Stimulated activated naive CD8-positive, alpha-beta T cell treated with anti-CD3 and anti-CD28 coated beads, Interleukin-15, Interleukin-2, amounts not matched to agents 100 ng/mL and 50 ng/mL, for 24 hours (primary cell): ENCODE results near the gene TXNRD1.

Experiments used
- H3K27ac Mint-ChIP-seq: one replicate; pipeline ENCODE4 v1.8.0; 2021; ENCODE audit warnings: mild to moderate bottlenecking, mixed read lengths
- H3K27me3 Mint-ChIP-seq: one replicate; pipeline ENCODE4 v1.8.0; 2021; ENCODE audit warnings: mixed read lengths
- H3K36me3 Mint-ChIP-seq: one replicate; pipeline ENCODE4 v1.8.0; 2021; ENCODE audit warnings: low read depth, mixed read lengths
- H3K4me1 Mint-ChIP-seq: one replicate; pipeline ENCODE4 v1.8.0; 2021; ENCODE audit warnings: low read depth, mixed read lengths
- H3K4me3 Mint-ChIP-seq: one replicate; pipeline ENCODE4 v1.8.0; 2021; ENCODE audit warnings: mild to moderate bottlenecking, mixed read lengths
- H3K9me3 Mint-ChIP-seq: one replicate; pipeline ENCODE4 v1.8.0; 2021; ENCODE audit warnings: mixed read lengths

TXNRD1 gene

GRCh38 chr12:104342635-104343249, 127.2 kb downstream of the TXNRD1 start:
- H3K27me3 Mint-ChIP-seq, result no peaks in the 10 kb centered on the region
- H3K27ac Mint-ChIP-seq, result no peak overlapping the region
- H3K4me3 Mint-ChIP-seq, result no peak overlapping the region
- H3K4me1 Mint-ChIP-seq, result no peaks in the 10 kb centered on the region
- no peaks in the 10 kb centered on the region for H3K9me3 Mint-ChIP-seq
- peaks cover 74% of the 10 kb centered on the region for H3K36me3 Mint-ChIP-seq

DNA sequence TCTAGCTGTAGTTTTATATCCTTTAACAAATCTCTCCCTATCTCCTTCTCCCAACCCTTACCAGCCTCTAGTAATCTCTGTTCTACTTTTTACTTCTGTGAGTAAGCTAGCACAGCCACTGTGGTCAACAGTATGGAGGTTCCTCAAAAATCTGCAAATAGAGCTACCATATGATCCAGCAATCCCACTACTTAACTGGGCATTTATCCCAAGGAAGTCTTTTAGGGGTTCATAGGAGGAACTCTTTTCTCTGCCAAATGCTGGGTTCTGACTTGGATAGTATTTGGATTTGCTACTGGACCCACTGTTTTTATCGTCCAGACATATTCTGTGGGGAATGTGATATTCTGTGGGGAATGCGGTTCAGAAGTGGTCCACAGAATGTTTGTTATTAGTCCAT, 129.1 kb downstream of the TXNRD1 start:
- no peak overlapping the region for H3K27ac Mint-ChIP-seq
- peaks cover 75% of the 10 kb centered on the region for H3K36me3 Mint-ChIP-seq

GRCh38 chr12:104345234-104346066, 129.9 kb downstream of the TXNRD1 start:
- H3K27me3 Mint-ChIP-seq, result no peaks in the 10 kb centered on the region
- peaks cover 75% of the 10 kb centered on the region for H3K36me3 Mint-ChIP-seq
- no peaks in the 10 kb centered on the region for H3K4me1 Mint-ChIP-seq
- no peak overlapping the region for H3K4me3 Mint-ChIP-seq
- no peak overlapping the region for H3K27ac Mint-ChIP-seq
- no peaks in the 10 kb centered on the region for H3K9me3 Mint-ChIP-seq

More for the DNA sequence above, 129.1 kb downstream of the TXNRD1 start:
- Mint-ChIP-seq H3K27me3 (no peaks in the 10 kb centered on the region), H3K9me3 (no peaks in the 10 kb centered on the region), H3K4me3 (no peak overlapping the region), H3K4me1 (no peaks in the 10 kb centered on the region)

DNA sequence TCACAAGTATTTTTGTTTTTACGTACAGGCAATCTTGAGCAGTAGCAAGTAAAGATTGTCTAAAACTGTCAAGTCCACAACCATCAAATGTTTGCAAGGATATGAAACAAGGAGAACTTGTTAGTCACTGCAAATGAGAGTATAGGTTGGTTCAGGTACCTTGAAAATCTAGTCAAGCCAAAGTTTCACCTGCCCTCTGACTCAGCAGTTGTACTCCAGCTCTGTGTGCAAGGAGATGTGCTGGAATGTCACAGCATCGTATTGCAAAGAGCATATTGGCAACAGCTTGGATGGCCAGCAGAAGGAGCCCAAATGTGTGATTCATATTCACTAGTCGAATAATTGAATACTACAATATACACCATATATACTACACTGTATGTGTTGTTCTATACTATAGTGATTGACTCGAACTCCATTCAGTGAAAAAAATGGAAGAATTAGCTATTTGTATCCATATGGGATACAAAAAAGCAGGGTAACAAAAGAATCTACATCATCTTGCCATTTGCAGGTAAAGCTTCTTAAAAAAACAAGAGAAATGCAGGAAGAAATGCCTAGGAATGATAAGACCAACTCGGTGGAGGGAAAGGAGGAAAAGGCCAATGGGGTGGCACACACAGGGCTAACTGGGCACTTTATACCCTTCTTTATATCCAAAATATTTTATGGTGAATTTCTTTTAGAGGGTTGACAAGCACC, 131.9 kb downstream of the TXNRD1 start:
- Mint-ChIP-seq H3K4me3 (no peak overlapping the region), H3K9me3 (no peaks in the 10 kb centered on the region), H3K36me3 (peaks cover 73% of the 10 kb centered on the region), H3K4me1 (no peaks in the 10 kb centered on the region), H3K27me3 (no peaks in the 10 kb centered on the region), H3K27ac (no peak overlapping the region)

GRCh38 chr12:104348283-104348993, 132.9 kb downstream of the TXNRD1 start:
- Mint-ChIP-seq H3K4me3 (no peak overlapping the region), H3K27ac (no peak overlapping the region), H3K27me3 (no peaks in the 10 kb centered on the region), H3K36me3 (peaks cover 70% of the 10 kb centered on the region), H3K9me3 (no peaks in the 10 kb centered on the region), H3K4me1 (no peaks in the 10 kb centered on the region)

- Mint-ChIP-seq H3K36me3 (peaks cover 67% of the 10 kb centered on the region), H3K27me3 (no peaks in the 10 kb centered on the region), H3K4me3 (no peak overlapping the region), H3K9me3 (no peaks in the 10 kb centered on the region), H3K27ac (no peak overlapping the region), H3K4me1 (no peaks in the 10 kb centered on the region)
Measured at GRCh38 chr12:104348994-104349494, 133.5 kb downstream of the TXNRD1 start.

DNA sequence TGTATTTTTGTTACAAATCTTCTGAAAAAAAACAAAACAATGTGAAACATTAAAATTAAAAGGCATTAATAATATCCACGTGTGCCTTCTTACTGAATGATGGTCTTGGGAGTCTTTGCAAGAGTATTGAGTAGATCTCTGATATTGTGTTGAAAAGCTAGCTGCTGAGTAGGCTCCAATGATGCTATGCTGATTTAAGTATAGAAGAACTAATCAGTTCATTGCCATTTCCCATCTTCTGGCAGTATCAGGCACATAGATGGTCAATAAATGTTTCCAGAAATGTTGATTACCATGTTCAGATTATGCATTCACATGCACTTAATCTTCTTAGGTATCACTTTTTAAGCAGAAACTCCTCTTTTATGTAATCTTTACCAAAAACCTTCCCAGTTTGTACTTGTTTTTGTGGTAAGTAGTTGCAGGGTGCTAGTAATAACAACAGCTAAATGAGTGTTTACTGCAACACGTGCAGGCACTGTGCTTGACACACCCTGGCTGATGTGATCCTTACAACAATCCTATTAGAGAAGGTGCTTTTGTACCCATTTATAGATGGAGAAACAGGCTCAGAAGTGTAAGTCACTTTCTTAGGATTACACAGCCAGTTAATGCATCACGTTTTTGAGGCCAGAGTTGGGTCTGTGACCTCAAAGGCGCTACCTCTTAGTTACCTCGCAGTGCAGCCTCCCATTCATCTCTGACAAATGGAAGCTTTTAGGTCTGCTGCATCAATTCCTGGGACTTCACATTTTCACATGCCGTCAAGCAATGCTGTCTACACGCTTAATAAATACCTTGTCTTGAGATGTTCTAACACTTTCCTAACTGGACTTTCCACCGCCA, 134.9 kb downstream of the TXNRD1 start:
- H3K4me1 Mint-ChIP-seq, result no peaks in the 10 kb centered on the region
- H3K36me3 Mint-ChIP-seq, result peaks cover 57% of the 10 kb centered on the region
- H3K27me3 Mint-ChIP-seq, result no peaks in the 10 kb centered on the region
- no peak overlapping the region for H3K4me3 Mint-ChIP-seq
- no peaks in the 10 kb centered on the region for H3K9me3 Mint-ChIP-seq
- no peak overlapping the region for H3K27ac Mint-ChIP-seq

- H3K4me1 Mint-ChIP-seq, result no peaks in the 10 kb centered on the region
- H3K4me3 Mint-ChIP-seq, result no peak overlapping the region
- no peaks in the 10 kb centered on the region for H3K9me3 Mint-ChIP-seq
- no peak overlapping the region for H3K27ac Mint-ChIP-seq
- H3K27me3 Mint-ChIP-seq, result no peaks in the 10 kb centered on the region
- peaks cover 55% of the 10 kb centered on the region for H3K36me3 Mint-ChIP-seq
Measured at GRCh38 chr12:104351057-104351983, 135.7 kb downstream of the TXNRD1 start.

DNA sequence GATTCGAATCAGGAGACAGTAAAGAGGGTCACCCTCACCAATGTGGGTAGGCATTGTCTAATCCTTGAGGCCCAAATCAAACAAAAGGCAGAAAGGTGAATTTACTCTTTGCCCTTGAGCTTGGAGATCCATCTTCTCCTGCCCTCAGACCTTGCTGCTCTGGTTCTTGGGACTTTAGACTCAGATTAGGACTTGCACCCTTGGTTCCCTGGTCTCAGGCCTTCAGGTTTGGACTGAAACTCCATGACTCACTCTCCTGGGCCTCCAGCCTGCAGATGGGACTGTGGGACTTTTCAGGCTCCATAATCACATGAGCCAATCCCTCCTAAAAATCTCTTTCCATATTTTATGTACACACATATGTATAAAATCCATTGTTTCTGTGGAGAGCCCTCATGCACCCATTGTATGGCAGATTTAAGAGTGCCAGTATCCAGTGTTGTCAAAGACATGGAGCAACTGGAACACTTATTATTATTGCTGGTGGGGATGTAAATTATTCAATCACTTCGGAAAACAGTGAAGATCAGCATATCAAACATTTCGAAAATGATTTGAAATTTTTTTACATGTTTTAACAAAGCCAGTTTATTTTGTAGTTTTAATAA, 136.6 kb downstream of the TXNRD1 start:
- Mint-ChIP-seq H3K4me1 (no peaks in the 10 kb centered on the region), H3K9me3 (no peaks in the 10 kb centered on the region), H3K36me3 (peaks cover 53% of the 10 kb centered on the region), H3K27me3 (no peaks in the 10 kb centered on the region), H3K27ac (no peak overlapping the region), H3K4me3 (no peak overlapping the region)

DNA sequence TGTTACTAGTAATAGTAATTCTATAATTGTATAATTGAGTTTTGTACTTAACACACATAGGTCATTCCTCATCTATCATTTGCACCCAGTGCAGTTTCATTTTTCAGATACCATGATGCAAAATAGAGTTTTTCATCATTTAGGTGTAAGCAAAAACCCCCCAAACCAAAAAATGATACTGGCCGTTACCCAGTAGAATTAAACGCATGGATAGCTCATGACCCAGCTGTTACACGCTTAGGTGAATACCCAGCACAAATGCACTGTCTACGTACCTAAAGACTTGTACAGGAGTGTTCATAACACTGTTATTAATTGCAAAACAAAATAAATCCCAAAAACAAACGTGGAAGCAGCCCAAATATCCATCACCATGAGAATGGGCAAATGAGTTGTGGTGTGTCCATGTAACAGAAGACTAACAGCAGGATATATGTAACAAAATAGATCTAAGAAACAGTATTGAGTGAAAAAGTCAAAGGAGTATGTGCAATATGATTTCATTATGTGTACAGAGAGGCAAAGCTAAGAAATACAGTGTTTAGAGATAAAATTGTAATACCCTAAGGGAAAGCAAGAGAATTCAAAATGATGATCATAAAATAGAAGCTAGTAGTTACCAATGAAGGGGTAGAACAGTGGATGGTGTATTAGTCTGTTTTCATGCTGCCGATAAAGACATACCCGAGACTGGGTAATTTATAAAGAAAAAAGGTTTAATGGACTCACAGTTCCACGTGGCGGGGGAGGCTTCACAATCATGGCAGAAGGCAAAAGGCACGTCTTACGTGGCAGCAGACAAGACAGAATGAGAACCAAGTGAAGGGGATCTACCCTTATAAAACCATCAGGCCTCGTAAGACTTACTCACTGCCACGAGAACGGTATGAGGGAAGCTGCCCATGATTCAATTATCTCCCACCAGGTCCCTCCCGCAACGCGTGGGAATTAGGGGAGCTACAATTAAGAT, 137.7 kb downstream of the TXNRD1 start:
- Mint-ChIP-seq H3K9me3 (no peaks in the 10 kb centered on the region), H3K4me3 (no peak overlapping the region), H3K27me3 (no peaks in the 10 kb centered on the region), H3K27ac (no peak overlapping the region), H3K4me1 (no peaks in the 10 kb centered on the region), H3K36me3 (peaks cover 43% of the 10 kb centered on the region)

DNA sequence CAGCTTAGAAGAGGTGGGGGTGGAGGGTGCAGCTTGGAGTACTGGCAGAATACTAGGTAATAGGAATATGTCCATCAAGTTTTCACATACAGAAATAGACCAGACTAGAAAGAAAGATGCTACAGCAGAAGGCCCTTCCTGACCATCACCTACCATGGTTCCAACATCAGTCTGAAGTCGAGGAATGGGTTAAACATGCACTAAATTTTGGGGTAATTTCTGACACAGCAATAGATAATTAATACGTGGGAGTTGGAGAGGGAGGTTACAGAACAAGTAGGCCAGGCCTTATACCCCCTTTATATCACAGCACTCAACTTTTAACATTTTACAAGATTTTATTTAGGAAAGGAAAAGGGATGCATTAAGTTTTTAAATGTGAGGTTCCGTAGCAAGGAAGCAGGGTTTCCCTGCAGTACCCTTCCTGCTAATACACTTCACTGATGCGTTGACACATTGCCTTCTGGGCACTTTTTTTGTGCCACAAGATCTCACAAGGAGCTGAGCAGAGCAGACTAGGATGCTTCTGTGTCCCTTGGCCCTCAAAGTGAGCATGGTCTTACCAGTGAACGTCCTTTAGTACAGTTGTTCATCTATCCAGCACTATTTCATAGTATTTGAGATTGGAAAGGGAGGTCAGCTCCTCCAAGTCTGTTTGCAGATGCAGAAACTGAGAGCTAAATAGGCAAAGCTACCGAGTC, 138.7 kb downstream of the TXNRD1 start:
- Mint-ChIP-seq H3K4me1 (no peaks in the 10 kb centered on the region), H3K36me3 (peaks cover 33% of the 10 kb centered on the region), H3K9me3 (no peaks in the 10 kb centered on the region), H3K27ac (no peak overlapping the region), H3K4me3 (no peak overlapping the region), H3K27me3 (no peaks in the 10 kb centered on the region)
